ENCODE data around the gene NUDT13.

Gene NUDT13

GRCh38 chr10:73110345-73110849 lies at the start of gene NUDT13:
TSS of gene NUDT13 (plus strand) at chr10:73110455. CDS start at chr10:73114366, 3,911 bp downstream.
- peak; percentile 78 for DNase-seq
- no peaks in the 10 kb centered on the region for H3K27me3 ChIP-seq (replicated peaks)
- in situ Hi-C loops (cut with HindIII; ENCODE audit: low pct_ligation_motif_present, low sequenced_read_pairs): no loop called here
- peak within 1 kb of the TSS; percentile 89 for H3K27ac ChIP-seq
- peak within 1 kb of the TSS; percentile 67 for H3K4me3 ChIP-seq (ENCODE audit: low read depth, low read length)
- TF ChIP-seq, protein P1, sequence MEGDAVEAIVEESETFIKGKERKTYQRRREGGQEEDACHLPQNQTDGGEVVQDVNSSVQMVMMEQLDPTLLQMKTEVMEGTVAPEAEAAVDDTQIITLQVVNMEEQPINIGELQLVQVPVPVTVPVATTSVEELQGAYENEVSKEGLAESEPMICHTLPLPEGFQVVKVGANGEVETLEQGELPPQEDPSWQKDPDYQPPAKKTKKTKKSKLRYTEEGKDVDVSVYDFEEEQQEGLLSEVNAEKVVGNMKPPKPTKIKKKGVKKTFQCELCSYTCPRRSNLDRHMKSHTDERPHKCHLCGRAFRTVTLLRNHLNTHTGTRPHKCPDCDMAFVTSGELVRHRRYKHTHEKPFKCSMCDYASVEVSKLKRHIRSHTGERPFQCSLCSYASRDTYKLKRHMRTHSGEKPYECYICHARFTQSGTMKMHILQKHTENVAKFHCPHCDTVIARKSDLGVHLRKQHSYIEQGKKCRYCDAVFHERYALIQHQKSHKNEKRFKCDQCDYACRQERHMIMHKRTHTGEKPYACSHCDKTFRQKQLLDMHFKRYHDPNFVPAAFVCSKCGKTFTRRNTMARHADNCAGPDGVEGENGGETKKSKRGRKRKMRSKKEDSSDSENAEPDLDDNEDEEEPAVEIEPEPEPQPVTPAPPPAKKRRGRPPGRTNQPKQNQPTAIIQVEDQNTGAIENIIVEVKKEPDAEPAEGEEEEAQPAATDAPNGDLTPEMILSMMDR (IDR thresholded peaks at IDR 0.05; ENCODE audit: low read depth, low read length, missing control alignments): no peak
- no peaks in the 10 kb centered on the region for H3K36me3 ChIP-seq (replicated peaks)

GRCh38 chr10:73060738-73061635 lies 49.3 kb upstream of the NUDT13 start:
- no peak for DNase-seq
- TF ChIP-seq, protein P1 (IDR thresholded peaks at IDR 0.05; ENCODE audit: low read depth, low read length, missing control alignments): peak; percentile 39

DNA sequence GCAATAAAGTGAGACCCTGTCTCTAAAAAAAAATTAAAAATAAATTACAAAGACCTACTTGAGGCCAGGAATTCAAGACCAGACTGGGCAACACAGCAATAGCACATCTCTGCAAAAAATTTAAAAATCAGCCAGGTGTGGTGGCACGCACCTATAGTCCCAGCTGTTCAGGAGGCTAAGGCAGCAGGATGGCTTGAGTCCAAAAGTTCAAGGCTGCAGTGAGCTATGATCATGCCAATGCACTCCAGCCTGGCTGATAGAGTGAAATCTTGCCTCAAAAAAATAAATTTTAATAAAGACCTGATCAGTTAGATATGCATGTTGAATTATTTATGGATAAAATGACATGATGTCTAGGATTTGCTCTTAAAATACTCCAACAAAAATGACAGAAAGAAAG lies 48.5 kb upstream of the NUDT13 start:
- Histone ChIP-seq H3K27me3 (replicated peaks) (no peaks in the 10 kb centered on the region), H3K4me3 (ENCODE audit: low read depth, low read length) (no peak overlapping the region), H3K27ac (no peak overlapping the region), H3K36me3 (replicated peaks) (peaks cover 27% of the 10 kb centered on the region)
- TF ChIP-seq, protein P1 (IDR thresholded peaks at IDR 0.05; ENCODE audit: low read depth, low read length, missing control alignments): no peak
- DNase-seq: no peak
- in situ Hi-C loops (cut with HindIII; ENCODE audit: low pct_ligation_motif_present, low sequenced_read_pairs): no loop called here

More at GRCh38 chr10:73060738-73061635, 49.3 kb upstream of the NUDT13 start:
- peaks cover 23% of the 10 kb centered on the region for H3K36me3 ChIP-seq (replicated peaks)
- H3K4me3 ChIP-seq (ENCODE audit: low read depth, low read length): no peak overlapping the region
- no peak overlapping the region for H3K27ac ChIP-seq
- H3K27me3 ChIP-seq (replicated peaks): no peaks in the 10 kb centered on the region
- in situ Hi-C loops (cut with HindIII; ENCODE audit: low pct_ligation_motif_present, low sequenced_read_pairs): no loop called here

GRCh38 chr10:73065441-73065840 lies 44.8 kb upstream of the NUDT13 start:
- TF ChIP-seq, protein P1 (IDR thresholded peaks at IDR 0.05; ENCODE audit: low read depth, low read length, missing control alignments): no peak
- no peak for DNase-seq
- in situ Hi-C loops (cut with HindIII; ENCODE audit: low pct_ligation_motif_present, low sequenced_read_pairs): no loop called here
- no peaks in the 10 kb centered on the region for H3K27me3 ChIP-seq (replicated peaks)
- no peak overlapping the region for H3K4me3 ChIP-seq (ENCODE audit: low read depth, low read length)
- H3K36me3 ChIP-seq (replicated peaks): peaks cover 32% of the 10 kb centered on the region
- no peak overlapping the region for H3K27ac ChIP-seq

GRCh38 chr10:73073627-73074026 lies 36.6 kb upstream of the NUDT13 start:
- in situ Hi-C loops (cut with HindIII; ENCODE audit: low pct_ligation_motif_present, low sequenced_read_pairs): no loop called here
- Histone ChIP-seq H3K27me3 (replicated peaks) (no peaks in the 10 kb centered on the region), H3K27ac (no peak overlapping the region), H3K36me3 (replicated peaks) (peaks cover 20% of the 10 kb centered on the region), H3K4me3 (ENCODE audit: low read depth, low read length) (no peak overlapping the region)
- DNase-seq: no peak
- TF ChIP-seq, protein P1 (IDR thresholded peaks at IDR 0.05; ENCODE audit: low read depth, low read length, missing control alignments): no peak
